Caco-2 (cell line): Measurements from ENCODE around the gene MIEF2. TPM values are rescaled to one million over a fixed set of nuclear protein-coding genes. Genes with fewer than 3 reads are reported as not detected.

Experiments
- BruUV-seq: library from RNA; stranded (reverse); fragments of 400-500 nt; replicated peaks from 2 replicates; lab custom pipeline; 2021; lab: Mats Ljungman, UMichigan
- CTCF ChIA-PET: fragments of 300-600 bp; sonication (Branson Sonifier 250); formaldehyde crosslinking; loops from one replicate; lab custom pipeline; 2022; ENCODE audit warnings: antibody characterized with exemption; lab: Charles Lee
- POLR2A ChIA-PET: fragments of 300-600 bp; sonication (Branson Sonifier 250); formaldehyde crosslinking; loops from one replicate; lab custom pipeline; 2022; ENCODE audit warnings: antibody characterized with exemption; lab: Charles Lee
- DNase-seq, 2 experiments: peaks; one replicate each; pipeline versions ENCODE4 v3.0.0 to v3.0.0-alpha.2; 2020 to 2022
- H3K27me3 ChIP-seq: replicated peaks from 2 replicates; pipeline ENCODE4 v1.6.0; 2011; ENCODE audit warnings: low read length; ENCODE audit not compliant: control insufficient read depth, insufficient read depth
- H3K36me3 ChIP-seq: 2 replicates; pipeline ENCODE4 v1.5.1; 2011; ENCODE audit warnings: low read length; ENCODE audit not compliant: control insufficient read depth, insufficient read depth
- H3K4me1 ChIP-seq: fragments of 250-450 bp; sonication (Bioruptor Pico); 2 replicates; pipeline ENCODE4 v1.5.1; 2020; ENCODE audit warnings: mild to moderate bottlenecking
- H3K4me3 ChIP-seq: 2 replicates; pipeline ENCODE4 v1.5.1; 2011; ENCODE audit warnings: low read depth, mild to moderate bottlenecking, control low read depth, low read length
- H3K9me3 ChIP-seq: fragments of 250-450 bp; sonication (Bioruptor Pico); 2 replicates; pipeline ENCODE4 v1.5.1; 2020; ENCODE audit warnings: mild to moderate bottlenecking, moderate library complexity
- H3K27ac Mint-ChIP-seq: one replicate; pipeline ENCODE4 v1.8.0; 2022; ENCODE audit warnings: mixed read lengths; ENCODE audit not compliant: unreplicated experiment
- H3K27me3 Mint-ChIP-seq: one replicate; pipeline ENCODE4 v1.8.0; 2022; ENCODE audit warnings: mixed read lengths; ENCODE audit not compliant: insufficient read depth, unreplicated experiment
- H3K36me3 Mint-ChIP-seq: one replicate; pipeline ENCODE4 v1.8.0; 2022; ENCODE audit warnings: mild to moderate bottlenecking, mixed read lengths; ENCODE audit not compliant: insufficient read depth, unreplicated experiment
- H3K4me1 Mint-ChIP-seq: one replicate; pipeline ENCODE4 v1.8.0; 2022; ENCODE audit warnings: low read depth, mixed read lengths; ENCODE audit not compliant: unreplicated experiment
- H3K4me3 Mint-ChIP-seq: one replicate; pipeline ENCODE4 v1.8.0; 2022; ENCODE audit warnings: mild to moderate bottlenecking, moderate library complexity, mixed read lengths; ENCODE audit not compliant: unreplicated experiment
- H3K9me3 Mint-ChIP-seq: one replicate; pipeline ENCODE4 v1.8.0; 2022; ENCODE audit warnings: mixed read lengths; ENCODE audit not compliant: unreplicated experiment
- intact Hi-C: fragments of 100-400 bp; cut with micrococcal nuclease; formaldehyde crosslinking; loops from one replicate; pipeline ENCODE4 v1.10.0; 2022; ENCODE audit not compliant: unreplicated experiment
- total RNA-seq: library from RNA; stranded (reverse); gene quantifications from 2 replicates; pipeline ENCODE4 v1.2.3, GENCODE V29; 2022
- TF ChIP-seq, protein P1 (sequence below), 2 experiments: fragments of 200-600 bp in 1 of 2; IDR thresholded peaks; 1 replicate in 1 of 2; 2 replicates in 1 of 2; pipeline versions ENCODE4 v1.5.1 to v1.8.0; 2011 to 2022; ENCODE audit warnings: antibody characterized with exemption in 1 of 2, control low read depth in 1 of 2, inconsistent platforms in 1 of 2, low read depth in 1 of 2, low read length in 1 of 2, mild to moderate bottlenecking in 1 of 2, moderate library complexity in 1 of 2; ENCODE audit not compliant: insufficient read depth in 1 of 2, severe bottlenecking in 1 of 2, unreplicated experiment in 1 of 2

Gene MIEF2
- total RNA-seq, 1 experiment from 2014 or later = 22.3 TPM

DNA sequence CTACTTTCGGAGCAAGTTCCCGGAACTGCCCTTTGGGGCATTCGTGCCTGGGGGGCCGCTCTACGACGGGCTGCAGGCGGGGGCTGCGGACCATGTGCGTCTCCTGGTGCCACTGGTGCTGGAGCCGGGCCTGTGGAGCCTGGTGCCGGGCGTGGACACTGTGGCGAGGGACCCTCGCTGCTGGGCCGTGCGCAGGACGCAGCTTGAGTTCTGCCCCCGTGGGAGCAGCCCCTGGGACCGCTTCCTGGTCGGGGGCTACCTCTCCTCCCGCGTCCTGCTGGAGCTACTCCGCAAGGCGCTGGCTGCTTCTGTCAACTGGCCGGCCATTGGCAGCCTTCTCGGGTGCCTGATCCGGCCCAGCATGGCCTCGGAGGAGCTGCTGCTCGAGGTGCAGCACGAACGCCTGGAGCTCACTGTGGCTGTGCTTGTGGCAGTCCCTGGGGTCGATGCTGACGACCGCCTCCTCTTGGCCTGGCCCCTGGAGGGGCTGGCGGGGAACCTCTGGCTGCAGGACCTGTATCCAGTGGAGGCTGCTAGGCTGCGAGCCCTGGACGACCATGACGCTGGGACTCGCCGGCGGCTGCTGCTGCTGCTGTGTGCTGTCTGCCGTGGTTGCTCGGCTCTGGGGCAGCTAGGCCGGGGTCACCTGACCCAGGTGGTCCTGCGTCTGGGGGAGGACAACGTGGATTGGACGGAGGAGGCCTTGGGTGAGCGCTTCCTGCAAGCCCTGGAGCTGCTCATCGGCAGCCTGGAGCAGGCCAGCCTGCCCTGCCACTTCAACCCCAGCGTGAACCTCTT, 3.6 kb downstream of the MIEF2 start:
- DNase-seq = no peak
- no peak overlapping the region for H3K27ac Mint-ChIP-seq
- peaks cover 39% of the 10 kb centered on the region for H3K36me3 Mint-ChIP-seq
- H3K4me3 Mint-ChIP-seq = no peak overlapping the region
- H3K27me3 Mint-ChIP-seq = no peaks in the 10 kb centered on the region
- BruUV-seq = no TSS peak
- intact Hi-C loops = no loop called here
- H3K4me1 Mint-ChIP-seq = peaks cover 4% of the 10 kb centered on the region
- Histone ChIP-seq H3K4me3 (no peak overlapping the region), H3K4me1 (peaks cover 31% of the 10 kb centered on the region), H3K27me3 (no peaks in the 10 kb centered on the region), H3K36me3 (no peaks in the 10 kb centered on the region), H3K9me3 (no peaks in the 10 kb centered on the region)
- POLR2A ChIA-PET = no interaction called here
- no peaks in the 10 kb centered on the region for H3K9me3 Mint-ChIP-seq
- TF ChIP-seq, protein P1, sequence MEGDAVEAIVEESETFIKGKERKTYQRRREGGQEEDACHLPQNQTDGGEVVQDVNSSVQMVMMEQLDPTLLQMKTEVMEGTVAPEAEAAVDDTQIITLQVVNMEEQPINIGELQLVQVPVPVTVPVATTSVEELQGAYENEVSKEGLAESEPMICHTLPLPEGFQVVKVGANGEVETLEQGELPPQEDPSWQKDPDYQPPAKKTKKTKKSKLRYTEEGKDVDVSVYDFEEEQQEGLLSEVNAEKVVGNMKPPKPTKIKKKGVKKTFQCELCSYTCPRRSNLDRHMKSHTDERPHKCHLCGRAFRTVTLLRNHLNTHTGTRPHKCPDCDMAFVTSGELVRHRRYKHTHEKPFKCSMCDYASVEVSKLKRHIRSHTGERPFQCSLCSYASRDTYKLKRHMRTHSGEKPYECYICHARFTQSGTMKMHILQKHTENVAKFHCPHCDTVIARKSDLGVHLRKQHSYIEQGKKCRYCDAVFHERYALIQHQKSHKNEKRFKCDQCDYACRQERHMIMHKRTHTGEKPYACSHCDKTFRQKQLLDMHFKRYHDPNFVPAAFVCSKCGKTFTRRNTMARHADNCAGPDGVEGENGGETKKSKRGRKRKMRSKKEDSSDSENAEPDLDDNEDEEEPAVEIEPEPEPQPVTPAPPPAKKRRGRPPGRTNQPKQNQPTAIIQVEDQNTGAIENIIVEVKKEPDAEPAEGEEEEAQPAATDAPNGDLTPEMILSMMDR (IDR thresholded peaks at IDR 0.05; ENCODE audit: insufficient read depth in 1 of 2, low read depth in 1 of 2, low read length in 1 of 2, severe bottlenecking in 1 of 2, unreplicated experiment in 1 of 2) = no peak
- CTCF ChIA-PET = no interaction called here

DNA sequence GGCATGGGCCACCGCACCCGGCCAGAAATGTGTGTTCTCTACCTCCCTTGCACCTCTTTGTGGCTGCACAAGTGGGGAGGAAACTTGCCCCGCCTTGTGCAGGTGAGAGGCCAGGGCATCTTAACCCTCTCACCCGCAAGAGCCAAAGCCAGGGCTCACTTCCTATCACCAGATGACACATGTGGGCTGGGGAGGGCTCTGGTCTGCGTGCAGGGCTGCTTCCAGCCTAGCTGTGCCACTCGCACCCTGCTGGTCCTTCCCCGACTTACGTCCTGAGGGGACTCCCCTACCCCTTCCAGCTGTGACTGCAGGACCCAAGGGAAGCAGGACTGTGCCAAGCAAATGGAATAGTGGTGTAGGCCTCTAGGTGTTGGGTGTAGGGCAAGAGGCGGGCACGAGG, 6.9 kb downstream of the MIEF2 start:
- Histone ChIP-seq H3K36me3 (no peaks in the 10 kb centered on the region), H3K9me3 (no peaks in the 10 kb centered on the region), H3K27me3 (no peaks in the 10 kb centered on the region), H3K4me1 (peaks cover 17% of the 10 kb centered on the region), H3K4me3 (no peak overlapping the region)
- Mint-ChIP-seq H3K9me3 (no peaks in the 10 kb centered on the region), H3K36me3 (peaks cover 45% of the 10 kb centered on the region), H3K27me3 (no peaks in the 10 kb centered on the region), H3K4me1 (peaks cover 6% of the 10 kb centered on the region), H3K27ac (peak overlapping the region; percentile 73), H3K4me3 (no peak overlapping the region)
- BruUV-seq = no TSS peak
- CTCF ChIA-PET = no interaction called here
- intact Hi-C loops = no loop called here
- no peak for DNase-seq
- POLR2A ChIA-PET = interaction anchor here (0.6 kb wide), 2 partner anchors 8 to 84 kb away, joined by 3 read pairs; no protein-coding TSS in a partner anchor
- TF ChIP-seq, protein P1 (IDR thresholded peaks at IDR 0.05; ENCODE audit: insufficient read depth in 1 of 2, low read depth in 1 of 2, low read length in 1 of 2, severe bottlenecking in 1 of 2, unreplicated experiment in 1 of 2) = no peak

DNA sequence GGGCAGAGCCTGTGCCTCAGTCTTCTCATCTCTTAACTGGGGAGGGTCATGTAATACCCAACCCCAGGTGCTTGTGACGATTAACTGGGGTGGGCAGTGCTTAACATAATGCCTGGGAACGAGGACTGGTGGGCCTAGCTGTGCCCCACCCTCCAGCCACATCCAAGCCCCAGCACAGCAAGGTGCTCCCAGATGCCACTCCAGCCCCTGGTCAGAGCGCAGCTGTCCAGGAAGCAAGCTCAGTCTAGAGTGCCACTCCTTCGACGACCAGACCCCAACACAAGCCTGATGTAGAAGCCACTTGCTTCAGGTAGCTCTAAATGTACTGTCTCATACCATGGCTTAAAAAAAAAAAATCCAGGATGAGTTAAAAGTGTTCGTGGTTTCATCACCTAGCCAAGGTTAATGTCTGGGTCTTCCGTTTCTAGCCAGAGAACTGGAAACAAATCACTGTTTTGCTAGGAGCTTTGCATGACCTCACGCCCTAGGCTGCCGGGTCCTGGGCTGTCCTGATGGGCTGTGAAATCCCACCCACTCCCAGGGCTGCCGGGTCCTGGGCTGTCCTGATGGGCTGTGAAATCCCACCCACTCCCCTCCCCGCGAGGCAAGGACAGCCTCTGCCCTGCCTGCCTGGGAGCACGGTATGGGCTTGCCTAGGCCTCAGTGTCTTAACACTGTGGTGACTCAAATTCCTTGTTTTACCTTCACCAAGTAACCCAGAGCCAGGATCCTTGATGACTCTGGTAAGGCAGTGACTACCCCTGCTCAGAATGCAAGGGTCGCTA, 7.7 kb downstream of the MIEF2 start:
- Mint-ChIP-seq H3K9me3 (no peaks in the 10 kb centered on the region), H3K36me3 (peaks cover 49% of the 10 kb centered on the region), H3K4me1 (peaks cover 6% of the 10 kb centered on the region), H3K4me3 (no peak overlapping the region), H3K27ac (peak overlapping the region; percentile 73), H3K27me3 (no peaks in the 10 kb centered on the region)
- ChIA-PET POLR2A (interaction anchor here (0.6 to 1.0 kb wide), 4 partner anchors 9 to 85 kb away, joined by 3 to 4 read pairs (median 3); no protein-coding TSS in a partner anchor), CTCF (interaction anchor here (0.6 kb wide), 1 partner anchor 28 kb away, joined by 3 read pairs; no protein-coding TSS in a partner anchor)
- H3K27me3 ChIP-seq = no peaks in the 10 kb centered on the region
- BruUV-seq = no TSS peak
- H3K4me3 ChIP-seq = no peak overlapping the region
- TF ChIP-seq, protein P1 (IDR thresholded peaks at IDR 0.05; ENCODE audit: insufficient read depth in 1 of 2, low read depth in 1 of 2, low read length in 1 of 2, severe bottlenecking in 1 of 2, unreplicated experiment in 1 of 2) = no peak
- no peaks in the 10 kb centered on the region for H3K36me3 ChIP-seq
- intact Hi-C loops = no loop called here
- H3K4me1 ChIP-seq = peaks cover 16% of the 10 kb centered on the region
- no peak for DNase-seq
- no peaks in the 10 kb centered on the region for H3K9me3 ChIP-seq
